NCI-H2107 treated with DMSO at 0.1 percent for 48 hours (cell line): ENCODE results near the gene PTAR1.
A peak's percentile ranks its signal among the peaks of the same experiment; 100 is the strongest.
"Not testable (repeated sequence)": the region's sequence is repeated elsewhere in the genome, so short reads cannot be mapped to it uniquely, and the experiment has no call there.

Experiments
- DNase-seq: peaks from one replicate; lab custom pipeline; 2025; ENCODE audit not compliant: unreplicated experiment; lab: John Stamatoyannopoulos, UW

PTAR1 gene

GRCh38 chr9:69759421-69760277 is at the start of gene PTAR1:
TSS of gene PTAR1 (minus strand) at chr9:69760011. CDS start at chr9:69759938, 73 bp downstream.
- peak; percentile 69 for DNase-seq

- DNase-seq = no peak
Observed at GRCh38 chr9:69809304-69809863, 49.6 kb upstream of the PTAR1 start.

GRCh38 chr9:69806627-69807026 is 46.8 kb upstream of the PTAR1 start:
- no peak for DNase-seq

- no peak for DNase-seq
Observed at GRCh38 chr9:69805962-69806515, 46.2 kb upstream of the PTAR1 start.

- DNase-seq = no peak
Observed at GRCh38 chr9:69801989-69802388, 42.2 kb upstream of the PTAR1 start.

- not testable (repeated sequence) for DNase-seq
Observed at GRCh38 chr9:69800027-69800426, 40.2 kb upstream of the PTAR1 start.

GRCh38 chr9:69799521-69799920 is 39.7 kb upstream of the PTAR1 start:
- DNase-seq = not testable (repeated sequence)

GRCh38 chr9:69798744-69799143 is 38.9 kb upstream of the PTAR1 start:
- no peak for DNase-seq

GRCh38 chr9:69797675-69798074 is 37.9 kb upstream of the PTAR1 start:
- no peak for DNase-seq

GRCh38 chr9:69794356-69794755 is 34.5 kb upstream of the PTAR1 start:
- no peak for DNase-seq

GRCh38 chr9:69785757-69786156 is 25.9 kb upstream of the PTAR1 start:
- no peak for DNase-seq

- no peak for DNase-seq
Observed at GRCh38 chr9:69773258-69773657, 13.4 kb upstream of the PTAR1 start.

- DNase-seq = no peak
Observed at GRCh38 chr9:69771775-69772418, 12.1 kb upstream of the PTAR1 start.

GRCh38 chr9:69768716-69769115 is 8.9 kb upstream of the PTAR1 start:
- no peak for DNase-seq

- DNase-seq = no peak
Observed at GRCh38 chr9:69768101-69768500, 8.3 kb upstream of the PTAR1 start.

GRCh38 chr9:69763862-69764261 is 4.1 kb upstream of the PTAR1 start:
- DNase-seq = not testable (repeated sequence)

- no peak for DNase-seq
Observed at GRCh38 chr9:69762527-69762926, 2.7 kb upstream of the PTAR1 start.

GRCh38 chr9:69760278-69760610 is 433 bp upstream of the PTAR1 start:
- DNase-seq = no peak

GRCh38 chr9:69759021-69759420 is 790 bp downstream of the PTAR1 start:
- peak; percentile 62 for DNase-seq

- DNase-seq = peak; percentile 88
Observed at GRCh38 chr9:69757996-69758675, 1.7 kb downstream of the PTAR1 start.

- no peak for DNase-seq
Observed at GRCh38 chr9:69755205-69755604, 4.6 kb downstream of the PTAR1 start.
